ENCODE data around the gene SRD5A1. TPM values are rescaled to one million over a fixed set of nuclear protein-coding genes. Genes with fewer than 3 reads are reported as not detected.

Gene SRD5A1
- total and polyA plus RNA-seq, 4 donors, result 2.5 to 7.7 (median 4.7) TPM

DNA sequence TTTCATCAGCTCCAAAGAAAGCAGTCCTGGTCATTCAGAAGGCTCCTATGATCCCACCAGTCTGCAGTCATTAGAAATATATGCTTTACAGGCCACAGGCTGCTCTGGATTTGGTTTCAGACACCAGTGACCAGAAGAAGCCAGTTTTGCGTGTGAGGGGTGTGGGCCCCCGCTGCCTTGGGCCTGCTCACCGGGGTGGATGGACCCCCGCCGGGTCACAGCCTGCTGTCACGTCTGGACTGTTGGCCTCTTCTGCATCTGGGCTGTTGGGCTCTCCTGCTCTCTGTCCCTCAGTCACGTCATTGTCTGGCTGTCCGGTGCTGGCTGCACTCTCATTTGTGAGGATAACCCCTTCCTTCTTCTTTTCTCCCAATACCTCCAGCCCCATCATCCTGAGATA lies 33.5 kb upstream of the SRD5A1 start:
- intact Hi-C loops (cut with DNase I), result no loop called here
- H3K4me1 ChIP-seq (ENCODE audit: control insufficient read depth in 1 of 2, insufficient read depth in 2 of 2, low read length in 2 of 2), result peaks cover 0 to 4% of the 10 kb centered on the region in 2 donors
- no peak for ATAC-seq (ENCODE audit: low FRiP score)
- H3K4me3 ChIP-seq (ENCODE audit: low read length in 2 of 2), result no peak overlapping the region
- DNase-seq, result no peak
- H3K27me3 ChIP-seq (ENCODE audit: control insufficient read depth in 1 of 2, insufficient read depth in 2 of 2, low read length in 1 of 2), result no peaks in the 10 kb centered on the region
- H3K27ac ChIP-seq (ENCODE audit: low read depth in 1 of 2, low read length in 2 of 2), result no peak overlapping the region
- WGBS, 2 donors, result 68 to 81% methylated on average over 8 of the region's 8 CpGs
- H3K36me3 ChIP-seq (ENCODE audit: control insufficient read depth in 1 of 2, insufficient read depth in 2 of 2, low read length in 1 of 2), result peaks cover 0 to 11% of the 10 kb centered on the region in 2 donors
- no peaks in the 10 kb centered on the region for H3K9me3 ChIP-seq (ENCODE audit: control insufficient read depth, low read length)

DNA sequence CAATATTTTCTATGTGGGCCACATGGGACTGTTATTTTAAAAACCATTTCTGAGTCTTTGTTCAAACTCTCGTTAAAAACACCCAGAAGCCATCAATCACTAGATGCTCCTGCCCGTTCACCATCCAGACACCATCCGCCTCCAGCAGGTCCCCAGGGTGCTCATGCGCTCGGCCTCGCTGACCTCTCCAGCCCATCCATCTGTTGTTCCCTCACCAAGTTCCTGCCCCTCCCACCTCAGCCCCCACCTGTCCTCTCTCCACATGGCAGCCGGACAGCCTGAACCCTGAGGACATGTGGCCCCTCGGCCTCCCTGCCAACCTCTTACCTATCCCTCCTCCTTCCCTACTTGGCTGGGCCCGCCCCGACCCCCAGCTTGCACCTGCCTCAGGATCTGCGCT lies 32.0 kb upstream of the SRD5A1 start:
- Histone ChIP-seq H3K4me1 (ENCODE audit: control insufficient read depth in 1 of 2, insufficient read depth in 2 of 2, low read length in 2 of 2) (peaks cover 0 to 4% of the 10 kb centered on the region in 2 donors), H3K27me3 (ENCODE audit: control insufficient read depth in 1 of 2, insufficient read depth in 2 of 2, low read length in 1 of 2) (no peaks in the 10 kb centered on the region), H3K4me3 (ENCODE audit: low read length in 2 of 2) (no peak overlapping the region), H3K9me3 (ENCODE audit: control insufficient read depth, low read length) (no peaks in the 10 kb centered on the region), H3K27ac (ENCODE audit: low read depth in 1 of 2, low read length in 2 of 2) (no peak overlapping the region), H3K36me3 (ENCODE audit: control insufficient read depth in 1 of 2, insufficient read depth in 2 of 2, low read length in 1 of 2) (peaks cover 0 to 14% of the 10 kb centered on the region in 2 donors)
- ATAC-seq (ENCODE audit: low FRiP score) (no peak), DNase-seq (no peak)
- 85 to 90% methylated on average over 11 of the region's 11 CpGs for WGBS, 2 donors
- intact Hi-C loops (cut with DNase I), result no loop called here

DNA sequence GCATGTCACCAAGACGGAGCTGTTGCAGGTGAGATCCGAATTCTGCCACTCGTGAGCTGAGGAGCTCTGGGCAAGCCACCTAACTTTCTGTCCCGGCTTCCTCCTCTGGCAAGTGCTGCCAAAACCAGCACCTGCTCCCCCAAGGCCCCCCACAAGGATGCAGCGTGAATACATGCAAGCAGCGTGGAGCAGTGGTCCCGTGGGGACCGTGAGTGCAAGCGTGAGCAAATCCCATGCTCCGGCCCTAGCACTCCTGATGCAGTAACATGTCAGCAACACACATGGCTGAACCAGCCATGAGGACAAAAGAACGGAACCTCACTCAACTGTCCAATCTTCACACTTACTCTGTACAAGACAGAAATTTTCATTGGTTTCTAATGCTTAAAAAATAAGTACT lies 31.4 kb upstream of the SRD5A1 start:
- Histone ChIP-seq H3K36me3 (ENCODE audit: control insufficient read depth in 1 of 2, insufficient read depth in 2 of 2, low read length in 1 of 2) (peaks cover 0 to 14% of the 10 kb centered on the region in 2 donors), H3K27ac (ENCODE audit: low read depth in 1 of 2, low read length in 2 of 2) (no peak overlapping the region), H3K9me3 (ENCODE audit: control insufficient read depth, low read length) (no peaks in the 10 kb centered on the region), H3K4me3 (ENCODE audit: low read length in 2 of 2) (no peak overlapping the region), H3K27me3 (ENCODE audit: control insufficient read depth in 1 of 2, insufficient read depth in 2 of 2, low read length in 1 of 2) (no peaks in the 10 kb centered on the region), H3K4me1 (ENCODE audit: control insufficient read depth in 1 of 2, insufficient read depth in 2 of 2, low read length in 2 of 2) (peaks cover 0 to 4% of the 10 kb centered on the region in 2 donors)
- DNase-seq (no peak), ATAC-seq (ENCODE audit: low FRiP score) (no peak)
- intact Hi-C loops (cut with DNase I), result no loop called here
- 88 to 91% methylated on average over 11 of the region's 11 CpGs for WGBS, 2 donors

GRCh38 chr5:6602441-6602840 lies 30.8 kb upstream of the SRD5A1 start:
- WGBS, 2 donors, result 68 to 82% methylated on average over 7 of the region's 7 CpGs
- Histone ChIP-seq H3K36me3 (ENCODE audit: control insufficient read depth in 1 of 2, insufficient read depth in 2 of 2, low read length in 1 of 2) (peaks cover 0 to 18% of the 10 kb centered on the region in 2 donors), H3K4me1 (ENCODE audit: control insufficient read depth in 1 of 2, insufficient read depth in 2 of 2, low read length in 2 of 2) (peaks cover 0 to 4% of the 10 kb centered on the region in 2 donors), H3K27me3 (ENCODE audit: control insufficient read depth in 1 of 2, insufficient read depth in 2 of 2, low read length in 1 of 2) (no peaks in the 10 kb centered on the region), H3K4me3 (ENCODE audit: low read length in 2 of 2) (no peak overlapping the region), H3K9me3 (ENCODE audit: control insufficient read depth, low read length) (no peaks in the 10 kb centered on the region), H3K27ac (ENCODE audit: low read depth in 1 of 2, low read length in 2 of 2) (no peak overlapping the region)
- DNase-seq (no peak), ATAC-seq (ENCODE audit: low FRiP score) (no peak)
- intact Hi-C loops (cut with DNase I), result no loop called here

GRCh38 chr5:6603643-6604042 lies 29.6 kb upstream of the SRD5A1 start:
- no peak overlapping the region for H3K4me3 ChIP-seq (ENCODE audit: low read length in 2 of 2)
- H3K36me3 ChIP-seq (ENCODE audit: control insufficient read depth in 1 of 2, insufficient read depth in 2 of 2, low read length in 1 of 2), result peaks cover 0 to 18% of the 10 kb centered on the region in 2 donors
- no peaks in the 10 kb centered on the region for H3K27me3 ChIP-seq (ENCODE audit: control insufficient read depth in 1 of 2, insufficient read depth in 2 of 2, low read length in 1 of 2)
- no peaks in the 10 kb centered on the region for H3K9me3 ChIP-seq (ENCODE audit: control insufficient read depth, low read length)
- WGBS, 2 donors, result 93 to 95% methylated on average over 5 of the region's 5 CpGs
- intact Hi-C loops (cut with DNase I), result no loop called here
- no peak for DNase-seq
- no peak overlapping the region for H3K27ac ChIP-seq (ENCODE audit: low read depth in 1 of 2, low read length in 2 of 2)
- H3K4me1 ChIP-seq (ENCODE audit: control insufficient read depth in 1 of 2, insufficient read depth in 2 of 2, low read length in 2 of 2), result no peaks in the 10 kb centered on the region
- no peak for ATAC-seq (ENCODE audit: low FRiP score)

DNA sequence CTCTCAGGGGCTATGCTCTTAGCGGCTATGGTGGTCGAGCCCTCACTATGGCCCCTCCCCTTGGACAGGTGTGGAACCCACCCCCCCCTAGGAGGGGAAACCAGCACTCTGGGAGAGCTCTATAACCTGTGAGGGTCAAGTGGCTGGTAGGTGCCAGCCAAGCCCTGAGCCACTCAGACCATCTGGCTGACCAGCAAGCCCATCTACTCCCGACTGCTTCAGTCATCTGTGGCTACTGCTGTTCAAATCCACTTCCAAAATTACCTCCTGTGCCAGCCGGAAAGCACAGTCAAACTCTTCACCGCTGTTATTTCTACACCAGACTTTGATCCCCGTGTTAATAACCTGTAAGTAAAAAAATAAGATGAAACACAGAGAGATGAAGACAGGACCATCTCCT lies 28.9 kb upstream of the SRD5A1 start:
- Histone ChIP-seq H3K4me1 (ENCODE audit: control insufficient read depth in 1 of 2, insufficient read depth in 2 of 2, low read length in 2 of 2) (no peaks in the 10 kb centered on the region), H3K36me3 (ENCODE audit: control insufficient read depth in 1 of 2, insufficient read depth in 2 of 2, low read length in 1 of 2) (peaks cover 0 to 16% of the 10 kb centered on the region in 2 donors), H3K27ac (ENCODE audit: low read depth in 1 of 2, low read length in 2 of 2) (no peak overlapping the region), H3K9me3 (ENCODE audit: control insufficient read depth, low read length) (no peaks in the 10 kb centered on the region), H3K27me3 (ENCODE audit: control insufficient read depth in 1 of 2, insufficient read depth in 2 of 2, low read length in 1 of 2) (no peaks in the 10 kb centered on the region), H3K4me3 (ENCODE audit: low read length in 2 of 2) (no peak overlapping the region)
- 91 to 96% methylated on average over 6 of the region's 6 CpGs for WGBS, 2 donors
- DNase-seq (no peak), ATAC-seq (ENCODE audit: low FRiP score) (no peak)
- intact Hi-C loops (cut with DNase I), result no loop called here

DNA sequence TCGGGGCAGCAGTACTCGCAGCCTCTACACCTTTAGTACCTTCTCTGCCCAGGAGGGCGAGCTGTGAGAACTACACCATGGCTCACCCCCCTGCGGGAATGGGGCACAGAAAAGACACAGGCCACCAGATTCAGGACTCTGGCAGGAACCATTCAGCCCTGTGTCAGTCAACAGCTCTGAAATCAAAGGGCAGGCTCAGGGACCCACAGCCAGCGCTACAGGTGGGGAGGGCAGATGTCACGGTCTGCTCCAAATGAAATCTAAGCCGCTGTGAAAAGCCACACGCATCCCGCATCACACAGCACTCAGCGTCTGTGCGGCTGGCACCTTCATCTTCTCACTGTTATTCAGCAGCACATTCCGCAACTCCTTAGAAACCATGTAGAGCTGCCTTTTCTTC lies 28.3 kb upstream of the SRD5A1 start:
- no peaks in the 10 kb centered on the region for H3K4me1 ChIP-seq (ENCODE audit: control insufficient read depth in 1 of 2, insufficient read depth in 2 of 2, low read length in 2 of 2)
- DNase-seq (no peak), ATAC-seq (ENCODE audit: low FRiP score) (no peak)
- H3K4me3 ChIP-seq (ENCODE audit: low read length in 2 of 2), result no peak overlapping the region
- intact Hi-C loops (cut with DNase I), result no loop called here
- no peaks in the 10 kb centered on the region for H3K27me3 ChIP-seq (ENCODE audit: control insufficient read depth in 1 of 2, insufficient read depth in 2 of 2, low read length in 1 of 2)
- H3K9me3 ChIP-seq (ENCODE audit: control insufficient read depth, low read length), result no peaks in the 10 kb centered on the region
- H3K36me3 ChIP-seq (ENCODE audit: control insufficient read depth in 1 of 2, insufficient read depth in 2 of 2, low read length in 1 of 2), result peaks cover 0 to 13% of the 10 kb centered on the region in 2 donors
- 96 to 97% methylated on average over 12 of the region's 12 CpGs for WGBS, 2 donors
- H3K27ac ChIP-seq (ENCODE audit: low read depth in 1 of 2, low read length in 2 of 2), result no peak overlapping the region

GRCh38 chr5:6606884-6607558 lies 26.2 kb upstream of the SRD5A1 start:
- DNase-seq (no peak), ATAC-seq (ENCODE audit: low FRiP score) (no peak)
- peaks cover 0 to 14% of the 10 kb centered on the region in 2 donors for H3K36me3 ChIP-seq (ENCODE audit: control insufficient read depth in 1 of 2, insufficient read depth in 2 of 2, low read length in 1 of 2)
- H3K4me1 ChIP-seq (ENCODE audit: control insufficient read depth in 1 of 2, insufficient read depth in 2 of 2, low read length in 2 of 2), result no peaks in the 10 kb centered on the region
- no peak overlapping the region for H3K27ac ChIP-seq (ENCODE audit: low read depth in 1 of 2, low read length in 2 of 2)
- intact Hi-C loops (cut with DNase I), result no loop called here
- H3K27me3 ChIP-seq (ENCODE audit: control insufficient read depth in 1 of 2, insufficient read depth in 2 of 2, low read length in 1 of 2), result no peaks in the 10 kb centered on the region
- no peaks in the 10 kb centered on the region for H3K9me3 ChIP-seq (ENCODE audit: control insufficient read depth, low read length)
- WGBS, 2 donors, result 84 to 92% methylated on average over 9 of the region's 9 CpGs
- H3K4me3 ChIP-seq (ENCODE audit: low read length in 2 of 2), result no peak overlapping the region

- Histone ChIP-seq H3K27ac (ENCODE audit: low read depth in 1 of 2, low read length in 2 of 2) (no peak overlapping the region), H3K4me3 (ENCODE audit: low read length in 2 of 2) (no peak overlapping the region), H3K27me3 (ENCODE audit: control insufficient read depth in 1 of 2, insufficient read depth in 2 of 2, low read length in 1 of 2) (no peaks in the 10 kb centered on the region), H3K36me3 (ENCODE audit: control insufficient read depth in 1 of 2, insufficient read depth in 2 of 2, low read length in 1 of 2) (peaks cover 0 to 12% of the 10 kb centered on the region in 2 donors), H3K4me1 (ENCODE audit: control insufficient read depth in 1 of 2, insufficient read depth in 2 of 2, low read length in 2 of 2) (no peaks in the 10 kb centered on the region), H3K9me3 (ENCODE audit: control insufficient read depth, low read length) (no peaks in the 10 kb centered on the region)
- intact Hi-C loops (cut with DNase I), result no loop called here
- ATAC-seq (ENCODE audit: low FRiP score) (no peak), DNase-seq (no peak)
- 88 to 93% methylated on average over 5 of the region's 5 CpGs for WGBS, 2 donors
Measured at GRCh38 chr5:6607559-6607936, 25.7 kb upstream of the SRD5A1 start.
